Breast epithelium (tissue), 3 donors: ENCODE data around the gene ARHGEF28.

Experiments used
- CTCF ChIP-seq, 3 donors: fragments of 450-650 bp; IDR thresholded peaks; one replicate each; pipeline ENCODE4 v1.5.1; 2016 to 2017; ENCODE audit warnings: antibody characterized with exemption in 3 of 3, mild to moderate bottlenecking in 3 of 3, moderate library complexity in 3 of 3
- POLR2A ChIP-seq: fragments of 450-650 bp; IDR thresholded peaks from one replicate; pipeline ENCODE4 v1.6.1; 2016; ENCODE audit warnings: antibody characterized with exemption, mild to moderate bottlenecking, moderate library complexity
- POLR2AphosphoS5 ChIP-seq, 3 donors: sonication (generic); formaldehyde crosslinking; IDR thresholded peaks; one replicate each; pipeline ENCODE4 v1.6.1; 2017; ENCODE audit warnings: antibody characterized with exemption in 3 of 3

GRCh38 chr5:73647721-73648120, 21.7 kb downstream of the ARHGEF28 start:
- no peak for TF ChIP-seq POLR2AphosphoS5 (IDR thresholded peaks at IDR 0.05)
- no peak for TF ChIP-seq CTCF (IDR thresholded peaks at IDR 0.05)
- TF ChIP-seq POLR2A: no peak
